Measurements from ENCODE around the gene COLEC12. TPM values are rescaled to one million over a fixed set of nuclear protein-coding genes. Genes with fewer than 3 reads are reported as not detected.

Gene COLEC12
- polyA plus RNA-seq, 3 donors: 0.21 to 0.47 (median 0.35) TPM

GRCh38 chr18:477565-477964 lies 22.9 kb downstream of the COLEC12 start:
- Histone ChIP-seq H3K9me3 (replicated peaks in 1 of 2; ENCODE audit: control insufficient read depth in 1 of 2, insufficient read depth in 1 of 2, low read length in 2 of 2) (no peaks in the 10 kb centered on the region), H3K9ac (ENCODE audit: insufficient read depth, low read length, poor library complexity, severe bottlenecking) (no peak overlapping the region), H3K4me1 (ENCODE audit: control insufficient read depth in 1 of 2, insufficient read depth in 2 of 2, low read length in 2 of 2) (peaks cover 2% of the 10 kb centered on the region in 2 donors), H3K4me2 (replicated peaks; ENCODE audit: extremely low read depth, low read length, poor library complexity, severe bottlenecking) (no peak overlapping the region), H3K27ac (ENCODE audit: low read depth in 1 of 2, low read length in 2 of 2) (no peak overlapping the region), H3K27me3 (ENCODE audit: control insufficient read depth in 2 of 2, insufficient read depth in 2 of 2, low read length in 2 of 2) (no peaks in the 10 kb centered on the region), H4K20me1 (ENCODE audit: insufficient read depth, low read length) (no peaks in the 10 kb centered on the region), H2AFZ (ENCODE audit: insufficient read depth, low read depth, low read length, poor library complexity, severe bottlenecking) (no peak overlapping the region), H3K36me3 (replicated peaks in 1 of 2; ENCODE audit: control insufficient read depth in 1 of 2, insufficient read depth in 2 of 2, low read length in 2 of 2) (no peaks in the 10 kb centered on the region), H3K79me2 (ENCODE audit: insufficient read depth, low read length) (no peaks in the 10 kb centered on the region), H3K4me3 (replicated peaks in 1 of 3; ENCODE audit: low read depth in 2 of 3, low read length in 3 of 3) (no peak overlapping the region)
- intact Hi-C loops (cut with micrococcal nuclease): no loop called here
- Mint-ChIP-seq H3K4me1 (peaks cover 11% of the 10 kb centered on the region), H3K9me3 (peaks cover 0 to 1% (median 0%) of the 10 kb centered on the region in 7 donors), H3K4me3 (no peak overlapping the region), H3K27me3 (ENCODE audit: low read depth in 3 of 3) (peaks cover 6 to 10% (median 6%) of the 10 kb centered on the region in 3 donors), H3K27ac (peak overlapping the region in 1 of 7 donors; percentile 6), H3K36me3 (no peaks in the 10 kb centered on the region)
- peak in 1 of 3 donors; percentile 8 for DNase-seq
- TF ChIP-seq, protein P1, sequence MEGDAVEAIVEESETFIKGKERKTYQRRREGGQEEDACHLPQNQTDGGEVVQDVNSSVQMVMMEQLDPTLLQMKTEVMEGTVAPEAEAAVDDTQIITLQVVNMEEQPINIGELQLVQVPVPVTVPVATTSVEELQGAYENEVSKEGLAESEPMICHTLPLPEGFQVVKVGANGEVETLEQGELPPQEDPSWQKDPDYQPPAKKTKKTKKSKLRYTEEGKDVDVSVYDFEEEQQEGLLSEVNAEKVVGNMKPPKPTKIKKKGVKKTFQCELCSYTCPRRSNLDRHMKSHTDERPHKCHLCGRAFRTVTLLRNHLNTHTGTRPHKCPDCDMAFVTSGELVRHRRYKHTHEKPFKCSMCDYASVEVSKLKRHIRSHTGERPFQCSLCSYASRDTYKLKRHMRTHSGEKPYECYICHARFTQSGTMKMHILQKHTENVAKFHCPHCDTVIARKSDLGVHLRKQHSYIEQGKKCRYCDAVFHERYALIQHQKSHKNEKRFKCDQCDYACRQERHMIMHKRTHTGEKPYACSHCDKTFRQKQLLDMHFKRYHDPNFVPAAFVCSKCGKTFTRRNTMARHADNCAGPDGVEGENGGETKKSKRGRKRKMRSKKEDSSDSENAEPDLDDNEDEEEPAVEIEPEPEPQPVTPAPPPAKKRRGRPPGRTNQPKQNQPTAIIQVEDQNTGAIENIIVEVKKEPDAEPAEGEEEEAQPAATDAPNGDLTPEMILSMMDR (IDR thresholded peaks at IDR 0.05): peak; percentile 24
- WGBS (ENCODE audit: insufficient coverage): no CpG with 5 or more reads among the region's 2 CpGs

- Histone ChIP-seq H3K4me3 (replicated peaks in 1 of 3; ENCODE audit: low read depth in 2 of 3, low read length in 3 of 3) (no peak overlapping the region), H3K9me3 (replicated peaks in 1 of 2; ENCODE audit: control insufficient read depth in 1 of 2, insufficient read depth in 1 of 2, low read length in 2 of 2) (no peaks in the 10 kb centered on the region), H3K79me2 (ENCODE audit: insufficient read depth, low read length) (no peaks in the 10 kb centered on the region), H2AFZ (ENCODE audit: insufficient read depth, low read depth, low read length, poor library complexity, severe bottlenecking) (no peak overlapping the region), H3K4me2 (replicated peaks; ENCODE audit: extremely low read depth, low read length, poor library complexity, severe bottlenecking) (no peak overlapping the region), H4K20me1 (ENCODE audit: insufficient read depth, low read length) (no peaks in the 10 kb centered on the region), H3K4me1 (ENCODE audit: control insufficient read depth in 1 of 2, insufficient read depth in 2 of 2, low read length in 2 of 2) (peaks cover 13 to 14% of the 10 kb centered on the region in 2 donors), H3K36me3 (replicated peaks in 1 of 2; ENCODE audit: control insufficient read depth in 1 of 2, insufficient read depth in 2 of 2, low read length in 2 of 2) (no peaks in the 10 kb centered on the region), H3K27ac (ENCODE audit: low read depth in 1 of 2, low read length in 2 of 2) (no peak overlapping the region), H3K9ac (ENCODE audit: insufficient read depth, low read length, poor library complexity, severe bottlenecking) (no peak overlapping the region), H3K27me3 (ENCODE audit: control insufficient read depth in 2 of 2, insufficient read depth in 2 of 2, low read length in 2 of 2) (no peaks in the 10 kb centered on the region)
- no peak overlapping the region for H3K27ac Mint-ChIP-seq
- no peaks in the 10 kb centered on the region for H3K36me3 Mint-ChIP-seq
- H3K9me3 Mint-ChIP-seq: peaks cover 0 to 1% (median 0%) of the 10 kb centered on the region in 7 donors
- 100% methylated on average over 4 of the region's 6 CpGs for WGBS (ENCODE audit: insufficient coverage)
- DNase-seq: no peak
- peaks cover 6 to 10% (median 6%) of the 10 kb centered on the region in 3 donors for H3K27me3 Mint-ChIP-seq (ENCODE audit: low read depth in 3 of 3)
- TF ChIP-seq, protein P1 (IDR thresholded peaks at IDR 0.05): no peak
- H3K4me1 Mint-ChIP-seq: peaks cover 21% of the 10 kb centered on the region
- intact Hi-C loops (cut with micrococcal nuclease): no loop called here
- H3K4me3 Mint-ChIP-seq: no peak overlapping the region
Observed at GRCh38 chr18:476251-476664, 24.2 kb downstream of the COLEC12 start.

Data from CD14-positive monocyte (primary cell).